T-helper 17 cell (primary cell): Measurements from ENCODE around the gene SLC35G3. TPM values are rescaled to one million over a fixed set of nuclear protein-coding genes. Genes with fewer than 3 reads are reported as not detected.

ENCODE experiments used
- ATAC-seq: fragments of 150-1000 bp; cut with Tn5 transposase; 2 replicates; pipeline ENCODE4 v1.10.0; 2021; ENCODE audit warnings: mild to moderate bottlenecking, moderate library complexity
- DNase-seq, 3 donors: peaks; one replicate each; pipeline versions ENCODE4 v3.0.0 to v3.0.0-alpha.2; 2020 to 2021
- H3K9me3 ChIP-seq: one replicate; pipeline ENCODE4 v1.7.0; 2013; ENCODE audit warnings: low read length, mild to moderate bottlenecking; ENCODE audit not compliant: control insufficient read depth, poor library complexity, severe bottlenecking
- H3K27ac Mint-ChIP-seq: one replicate; pipeline ENCODE4 v1.8.0; 2022; ENCODE audit warnings: mild to moderate bottlenecking, moderate library complexity, mixed read lengths
- H3K27me3 Mint-ChIP-seq: one replicate; pipeline ENCODE4 v1.8.0; 2022; ENCODE audit warnings: mixed read lengths
- H3K36me3 Mint-ChIP-seq: one replicate; pipeline ENCODE4 v1.8.0; 2022; ENCODE audit warnings: low read depth, mixed read lengths
- H3K4me1 Mint-ChIP-seq: one replicate; pipeline ENCODE4 v1.8.0; 2022; ENCODE audit warnings: mild to moderate bottlenecking, mixed read lengths
- H3K4me3 Mint-ChIP-seq: one replicate; pipeline ENCODE4 v1.8.0; 2022; ENCODE audit warnings: mild to moderate bottlenecking, moderate library complexity, mixed read lengths
- total RNA-seq, 4 donors: library from RNA in 2 of 4; stranded (reverse) in 2 of 4; gene quantifications; one replicate each; pipeline ENCODE4 v1.2.3 and lab custom pipeline; 2022 to 2026

SLC35G3 gene
- total RNA-seq, 2 donors from 2014 or later: 0.32 TPM; not detected in 1

- H3K4me3 Mint-ChIP-seq: peak overlapping the region; percentile 64
- peaks cover 21% of the 10 kb centered on the region for H3K4me1 Mint-ChIP-seq
These were observed 23.0 kb downstream of the SLC35G3 start for GRCh38 chr17:35170968-35171771.

DNA sequence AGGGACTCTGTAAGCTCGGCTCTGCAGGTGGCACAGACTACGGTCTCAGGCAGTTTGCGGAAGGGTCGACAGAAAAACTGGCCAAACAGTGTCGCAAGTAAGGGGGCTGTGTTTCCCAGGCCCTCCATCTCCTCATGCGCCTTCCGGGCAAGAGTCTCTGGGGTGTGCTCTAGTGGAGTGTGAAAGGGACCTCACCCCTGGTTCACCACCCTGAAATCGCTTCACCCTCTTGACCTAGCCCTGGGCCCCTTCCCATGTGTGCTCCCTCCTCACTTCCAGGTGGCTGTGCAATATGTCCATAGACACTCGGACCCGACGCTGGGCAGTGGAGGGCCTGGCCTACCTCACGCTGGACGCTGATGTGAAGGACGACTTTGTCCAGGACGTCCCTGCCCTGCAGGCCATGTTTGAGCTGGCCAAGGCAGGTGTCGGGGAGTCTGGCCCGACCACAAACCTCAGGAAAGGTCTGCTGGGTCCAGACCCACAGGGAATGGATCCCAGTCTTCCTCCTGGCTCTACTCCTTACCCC, 24.3 kb downstream of the SLC35G3 start:
- Mint-ChIP-seq H3K27me3 (no peaks in the 10 kb centered on the region), H3K4me1 (peaks cover 16% of the 10 kb centered on the region), H3K36me3 (no peaks in the 10 kb centered on the region), H3K4me3 (no peak overlapping the region), H3K27ac (no peak overlapping the region)
- no peaks in the 10 kb centered on the region for H3K9me3 ChIP-seq
- ATAC-seq: no peak
- DNase-seq: no peak

More at GRCh38 chr17:35170968-35171771, 23.0 kb downstream of the SLC35G3 start:
- no peaks in the 10 kb centered on the region for H3K36me3 Mint-ChIP-seq
- H3K27ac Mint-ChIP-seq: peak overlapping the region; percentile 62
- peak; percentile 79 for ATAC-seq
- peak in 1 of 3 donors; percentile 22 for DNase-seq
- no peaks in the 10 kb centered on the region for H3K27me3 Mint-ChIP-seq
- no peaks in the 10 kb centered on the region for H3K9me3 ChIP-seq

DNA sequence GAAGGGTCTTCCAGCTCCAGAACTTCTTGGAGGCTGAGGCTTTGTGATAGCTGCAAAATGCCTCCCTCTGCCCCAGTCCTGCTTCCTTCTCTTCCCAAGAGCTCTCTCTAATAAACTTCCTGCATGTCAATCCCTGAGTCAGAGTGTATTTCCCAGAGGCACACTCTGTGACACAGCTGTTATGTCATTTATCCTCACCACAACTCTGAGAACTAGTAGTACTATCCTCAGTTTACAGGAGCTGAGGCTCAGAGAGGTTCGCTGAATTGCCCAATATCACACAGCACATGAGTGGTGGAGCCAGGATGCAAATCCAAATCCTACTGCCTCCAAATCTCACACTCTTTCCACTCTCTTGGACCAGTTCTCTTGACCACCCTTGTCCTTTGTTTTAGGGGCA, 26.5 kb downstream of the SLC35G3 start:
- DNase-seq (no peak), ATAC-seq (no peak)
- H3K9me3 ChIP-seq: no peaks in the 10 kb centered on the region
- no peak overlapping the region for H3K4me3 Mint-ChIP-seq
- no peaks in the 10 kb centered on the region for H3K27me3 Mint-ChIP-seq
- H3K27ac Mint-ChIP-seq: no peak overlapping the region
- no peaks in the 10 kb centered on the region for H3K36me3 Mint-ChIP-seq
- H3K4me1 Mint-ChIP-seq: peaks cover 19% of the 10 kb centered on the region

DNA sequence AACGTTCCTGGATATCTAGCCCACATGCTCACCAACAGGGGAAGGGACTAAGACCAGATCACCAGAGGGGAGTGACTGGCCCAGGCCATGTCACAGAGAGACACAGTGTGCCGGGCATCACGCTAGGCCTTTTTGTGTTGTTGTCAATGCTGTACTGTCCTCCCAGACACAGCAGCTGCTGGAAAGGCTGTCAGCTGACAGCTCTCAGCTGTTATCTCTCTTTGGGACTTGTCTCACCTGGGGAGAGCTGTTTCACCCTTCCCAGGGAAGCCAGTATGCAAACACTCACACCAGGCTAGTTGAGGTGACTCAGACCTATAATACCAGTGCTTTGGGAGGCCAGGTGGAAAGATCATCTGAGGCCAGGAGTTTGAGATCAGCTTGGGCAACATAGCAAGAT, 27.1 kb downstream of the SLC35G3 start:
- no peak overlapping the region for H3K27ac Mint-ChIP-seq
- DNase-seq: no peak
- no peaks in the 10 kb centered on the region for H3K27me3 Mint-ChIP-seq
- no peaks in the 10 kb centered on the region for H3K9me3 ChIP-seq
- H3K4me3 Mint-ChIP-seq: no peak overlapping the region
- no peaks in the 10 kb centered on the region for H3K36me3 Mint-ChIP-seq
- peaks cover 19% of the 10 kb centered on the region for H3K4me1 Mint-ChIP-seq
- no peak for ATAC-seq

DNA sequence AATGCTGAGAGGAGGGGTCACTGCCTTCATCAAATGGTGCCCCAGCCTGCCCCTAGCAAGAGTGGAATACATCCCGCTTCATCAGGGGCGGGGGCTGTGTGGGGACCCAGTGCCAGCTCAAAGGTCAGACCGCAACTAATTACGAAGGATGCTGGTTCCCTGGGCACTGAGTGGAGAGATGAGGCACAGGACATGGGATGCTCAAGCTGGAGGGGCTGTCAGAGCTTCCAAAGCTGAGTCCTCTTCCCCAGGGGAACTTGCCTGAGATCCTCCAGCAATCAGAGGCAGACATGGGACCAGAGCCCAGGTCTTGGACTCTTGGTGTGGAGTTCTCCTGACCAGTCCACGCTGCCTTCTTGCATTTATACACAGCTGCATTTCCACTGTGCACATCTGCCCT, 27.7 kb downstream of the SLC35G3 start:
- DNase-seq (no peak), ATAC-seq (no peak)
- Mint-ChIP-seq H3K27me3 (no peaks in the 10 kb centered on the region), H3K4me1 (peaks cover 22% of the 10 kb centered on the region), H3K36me3 (no peaks in the 10 kb centered on the region), H3K27ac (no peak overlapping the region), H3K4me3 (no peak overlapping the region)
- no peaks in the 10 kb centered on the region for H3K9me3 ChIP-seq

DNA sequence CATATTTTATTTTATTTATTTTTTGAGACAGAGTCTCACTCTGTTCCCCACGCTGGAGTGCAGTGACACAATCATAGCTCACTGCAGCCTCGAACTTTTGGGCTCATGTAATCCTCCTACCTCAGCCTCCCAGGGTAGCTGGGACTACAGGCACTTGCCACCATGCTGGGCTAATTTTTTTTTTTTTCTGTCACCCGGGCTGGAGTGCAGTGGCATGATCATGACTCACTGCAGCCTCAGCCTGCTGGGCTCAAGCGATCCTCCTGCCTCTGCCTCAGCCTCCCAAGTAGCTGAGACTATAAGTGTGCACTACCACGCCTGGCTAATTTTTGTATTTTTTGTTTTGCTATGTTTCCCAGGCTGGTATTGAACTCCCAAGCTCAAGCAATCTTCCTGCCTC, 29.5 kb downstream of the SLC35G3 start:
- DNase-seq (no peak), ATAC-seq (no peak)
- H3K27ac Mint-ChIP-seq: peak overlapping the region; percentile 65
- H3K9me3 ChIP-seq: no peaks in the 10 kb centered on the region
- no peak overlapping the region for H3K4me3 Mint-ChIP-seq
- peaks cover 37% of the 10 kb centered on the region for H3K4me1 Mint-ChIP-seq
- H3K27me3 Mint-ChIP-seq: no peaks in the 10 kb centered on the region
- no peaks in the 10 kb centered on the region for H3K36me3 Mint-ChIP-seq

DNA sequence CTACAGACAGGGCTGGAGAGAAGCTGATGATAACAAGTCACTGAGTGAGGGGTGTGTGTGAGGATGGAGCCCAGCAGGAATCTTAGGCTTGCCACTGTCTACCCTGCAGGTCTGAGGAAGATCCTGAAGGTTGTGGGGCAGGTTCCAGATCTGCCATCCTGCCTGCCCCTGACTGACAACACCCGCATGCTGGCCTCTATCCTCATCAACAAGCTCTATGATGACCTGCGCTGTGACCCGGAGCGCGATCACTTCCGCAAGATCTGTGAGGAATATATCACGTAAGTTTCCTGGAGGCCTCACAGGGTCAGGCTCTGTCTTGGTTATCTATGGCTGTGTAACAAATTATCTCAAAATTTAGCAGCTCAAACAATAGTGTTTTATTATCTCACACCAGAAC, 30.3 kb downstream of the SLC35G3 start:
- DNase-seq (no peak), ATAC-seq (no peak)
- no peak overlapping the region for H3K4me3 Mint-ChIP-seq
- peaks cover 40% of the 10 kb centered on the region for H3K4me1 Mint-ChIP-seq
- no peaks in the 10 kb centered on the region for H3K36me3 Mint-ChIP-seq
- H3K27ac Mint-ChIP-seq: peak overlapping the region; percentile 91
- H3K27me3 Mint-ChIP-seq: no peaks in the 10 kb centered on the region
- H3K9me3 ChIP-seq: no peaks in the 10 kb centered on the region

GRCh38 chr17:35162755-35163154, 31.4 kb downstream of the SLC35G3 start:
- Mint-ChIP-seq H3K36me3 (no peaks in the 10 kb centered on the region), H3K4me1 (peaks cover 40% of the 10 kb centered on the region), H3K4me3 (no peak overlapping the region), H3K27ac (peak overlapping the region; percentile 91), H3K27me3 (no peaks in the 10 kb centered on the region)
- ATAC-seq: no peak
- no peak for DNase-seq
- no peaks in the 10 kb centered on the region for H3K9me3 ChIP-seq

DNA sequence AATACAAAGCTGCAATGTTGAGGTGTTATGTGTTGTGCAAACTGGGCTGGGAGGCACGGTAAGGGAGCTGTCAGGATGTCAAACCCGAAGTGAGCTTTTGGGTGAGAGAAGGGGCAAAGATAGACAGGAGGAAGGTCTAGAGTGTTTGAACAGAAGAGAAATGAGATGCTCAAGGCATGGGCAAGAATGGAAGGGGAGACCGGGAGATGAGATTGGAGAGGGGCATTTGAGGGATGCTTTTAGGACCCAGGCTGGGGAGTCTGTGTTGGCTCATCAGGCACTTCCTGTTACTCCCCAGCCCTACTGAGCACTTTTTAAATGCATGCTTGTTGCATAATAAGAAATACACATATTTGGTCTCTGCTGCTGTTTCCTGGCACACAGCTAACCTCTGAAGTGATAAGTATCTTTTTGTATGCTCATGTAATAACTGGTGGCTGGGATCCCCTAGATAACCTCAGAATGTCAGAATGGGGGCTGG, 32.9 kb downstream of the SLC35G3 start:
- Mint-ChIP-seq H3K36me3 (no peaks in the 10 kb centered on the region), H3K4me1 (peaks cover 39% of the 10 kb centered on the region), H3K27ac (peak overlapping the region; percentile 91), H3K27me3 (peaks cover under 1% of the 10 kb centered on the region), H3K4me3 (peak overlapping the region; percentile 80)
- ATAC-seq: peak; percentile 81
- no peaks in the 10 kb centered on the region for H3K9me3 ChIP-seq
- no peak for DNase-seq

DNA sequence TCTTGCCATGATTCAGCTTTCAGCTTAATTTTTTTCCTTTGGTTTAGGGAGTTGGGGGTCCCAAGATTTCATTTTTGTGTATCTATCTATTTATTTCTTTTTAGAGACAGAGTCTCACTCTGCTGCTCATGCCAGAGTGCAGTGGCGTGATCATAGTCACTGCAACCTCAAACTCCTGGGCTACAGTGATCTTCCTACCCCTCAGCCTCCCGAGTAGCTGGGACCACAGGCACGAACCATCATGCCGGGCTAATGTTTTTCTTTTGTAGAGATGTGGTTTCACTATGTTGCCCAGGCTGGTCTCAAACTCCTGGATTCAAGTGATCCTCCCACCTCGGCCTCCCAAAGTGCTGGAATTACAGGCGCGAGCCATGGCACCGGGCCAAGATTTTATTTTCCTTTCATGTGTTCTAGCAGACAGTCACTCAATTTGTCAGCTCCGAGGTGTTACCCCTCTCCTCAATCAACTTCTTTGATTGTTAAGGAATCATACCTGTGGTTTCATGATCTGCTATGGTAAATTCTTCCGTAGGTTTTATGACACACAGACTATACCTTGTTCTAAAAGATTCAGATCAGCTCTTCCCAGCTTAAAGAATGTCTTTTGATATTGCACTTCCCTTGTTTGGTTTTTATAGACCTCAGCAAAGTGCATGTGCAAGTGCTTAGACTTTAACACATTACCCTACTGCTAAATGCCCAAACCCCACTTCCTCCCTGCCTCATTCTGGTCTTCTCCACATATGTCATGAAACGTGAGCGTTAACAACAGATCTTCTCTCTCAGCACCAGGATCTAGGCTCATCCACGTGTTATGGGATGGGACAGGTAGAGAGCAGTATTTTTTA, 33.6 kb downstream of the SLC35G3 start:
- DNase-seq: no peak
- H3K9me3 ChIP-seq: no peaks in the 10 kb centered on the region
- H3K27me3 Mint-ChIP-seq: peaks cover 7% of the 10 kb centered on the region
- H3K4me3 Mint-ChIP-seq: peak overlapping the region; percentile 80
- peak; percentile 71 for ATAC-seq
- H3K27ac Mint-ChIP-seq: peak overlapping the region; percentile 91
- no peaks in the 10 kb centered on the region for H3K36me3 Mint-ChIP-seq
- H3K4me1 Mint-ChIP-seq: peaks cover 37% of the 10 kb centered on the region

- DNase-seq: no peak
- Mint-ChIP-seq H3K27me3 (peaks cover 7% of the 10 kb centered on the region), H3K27ac (peak overlapping the region; percentile 91), H3K4me1 (peaks cover 32% of the 10 kb centered on the region), H3K4me3 (no peak overlapping the region), H3K36me3 (no peaks in the 10 kb centered on the region)
- ATAC-seq: no peak
- H3K9me3 ChIP-seq: no peaks in the 10 kb centered on the region
These were observed 34.3 kb downstream of the SLC35G3 start for GRCh38 chr17:35159940-35160339.

- Mint-ChIP-seq H3K36me3 (no peaks in the 10 kb centered on the region), H3K4me1 (peaks cover 10% of the 10 kb centered on the region), H3K27me3 (peaks cover 11% of the 10 kb centered on the region), H3K4me3 (no peak overlapping the region), H3K27ac (no peak overlapping the region)
- no peak for DNase-seq
- ATAC-seq: no peak
- no peaks in the 10 kb centered on the region for H3K9me3 ChIP-seq
These were observed 38.9 kb downstream of the SLC35G3 start for GRCh38 chr17:35155246-35155645.
